IPS-15b (cell line): ENCODE data around the gene MORN2.
"Not testable (repeated sequence)": the region's sequence is repeated elsewhere in the genome, so short reads cannot be mapped to it uniquely, and the experiment has no call there.

Source experiments
- H3K27me3 ChIP-seq: one replicate; pipeline ENCODE4 v1.6.1; 2013; ENCODE audit warnings: low read length; ENCODE audit not compliant: control insufficient read depth, insufficient read depth
- H3K36me3 ChIP-seq: one replicate; pipeline ENCODE4 v1.6.1; 2013; ENCODE audit warnings: low read length; ENCODE audit not compliant: control insufficient read depth, insufficient read depth
- H3K4me1 ChIP-seq: one replicate; pipeline ENCODE4 v1.6.1; 2013; ENCODE audit warnings: mild to moderate bottlenecking, low read length; ENCODE audit not compliant: control insufficient read depth, insufficient read depth
- H3K4me3 ChIP-seq: one replicate; pipeline ENCODE4 v1.5.1; 2013; ENCODE audit warnings: low read depth, low read length
- H3K9ac ChIP-seq: one replicate; pipeline ENCODE4 v1.6.1; 2013; ENCODE audit warnings: low read depth, mild to moderate bottlenecking, low read length
- H3K9me3 ChIP-seq: one replicate; pipeline ENCODE4 v1.6.1; 2013; ENCODE audit warnings: mild to moderate bottlenecking, low read length; ENCODE audit not compliant: control insufficient read depth, insufficient read depth

MORN2 gene

GRCh38 chr2:38875576-38876367 is at the start of gene MORN2, which contains the start of gene DHX57:
MORN2 (plus strand) TSS chr2:38875976.
DHX57 (minus strand) TSS chr2:38875934; CDS start chr2:38868405, 7,529 bp downstream.
- Histone ChIP-seq H3K27me3 (no peaks in the 10 kb centered on the region), H3K4me1 (no peaks in the 10 kb centered on the region), H3K9me3 (no peaks in the 10 kb centered on the region), H3K9ac (peak within 1 kb of the TSS; percentile 79), H3K36me3 (peaks cover 3% of the 10 kb centered on the region), H3K4me3 (peak within 1 kb of the TSS; percentile 98)

DNA sequence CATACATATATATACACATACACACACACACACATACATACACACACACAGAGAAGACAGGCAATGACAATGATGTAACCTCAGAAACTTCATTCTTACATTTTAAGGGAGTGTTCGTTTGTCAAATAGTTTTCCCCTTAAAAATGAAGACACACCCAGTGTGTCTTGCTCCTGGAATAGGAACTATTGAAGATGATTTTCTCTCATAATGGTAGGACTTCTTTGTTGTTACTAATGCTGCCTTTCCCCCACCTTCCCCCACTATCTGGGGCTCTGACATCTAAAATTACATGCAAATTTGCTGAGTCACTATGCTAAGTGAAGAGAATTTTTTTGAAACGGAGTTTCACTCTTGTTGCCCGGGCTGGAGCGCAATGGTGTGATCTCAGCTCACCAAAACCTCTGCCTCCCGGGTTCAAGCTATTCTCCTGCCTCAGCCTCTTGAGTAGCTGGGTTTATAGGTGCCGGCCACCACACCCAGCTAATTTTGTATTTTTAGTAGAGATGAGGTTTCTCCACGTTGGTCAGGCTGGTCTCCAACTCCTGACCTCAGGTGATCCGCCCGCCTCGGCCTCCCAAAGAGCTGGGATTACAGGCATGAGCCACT is 48.1 kb upstream of the MORN2 start:
- not testable (repeated sequence) for H3K36me3 ChIP-seq, H3K9me3 ChIP-seq, H3K4me1 ChIP-seq, H3K9ac ChIP-seq, H3K27me3 ChIP-seq, H3K4me3 ChIP-seq

- Histone ChIP-seq H3K36me3 (peaks cover 8% of the 10 kb centered on the region), H3K4me3 (no peak overlapping the region)
Observed at GRCh38 chr2:38828460-38828859, 47.3 kb upstream of the MORN2 start.

DNA sequence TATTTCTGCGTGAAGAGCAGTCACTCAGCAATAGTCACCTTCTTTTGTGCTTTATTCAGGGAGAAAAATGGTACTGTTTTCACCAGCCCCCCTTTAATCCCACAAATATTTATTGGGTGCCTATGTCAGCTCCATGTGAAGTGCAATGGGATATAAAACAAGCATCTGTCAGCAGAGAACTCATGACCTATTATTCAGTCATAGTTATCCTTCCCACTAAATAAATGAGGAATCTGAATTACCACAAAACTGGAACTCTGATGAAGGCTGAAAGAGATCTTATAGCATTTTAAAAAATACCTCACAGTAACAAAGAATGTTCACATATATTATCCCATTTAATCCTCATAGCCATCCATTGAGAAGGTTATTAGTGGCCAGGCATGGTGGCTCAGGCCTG is 45.8 kb upstream of the MORN2 start:
- Histone ChIP-seq H3K4me1 (peaks cover 2% of the 10 kb centered on the region), H3K36me3 (peaks cover 8% of the 10 kb centered on the region), H3K4me3 (no peak overlapping the region), H3K9me3 (no peaks in the 10 kb centered on the region), H3K27me3 (no peaks in the 10 kb centered on the region), H3K9ac (no peak overlapping the region)

More at GRCh38 chr2:38828460-38828859, 47.3 kb upstream of the MORN2 start:
- Histone ChIP-seq H3K4me1 (peaks cover 2% of the 10 kb centered on the region), H3K9me3 (no peaks in the 10 kb centered on the region), H3K9ac (no peak overlapping the region), H3K27me3 (no peaks in the 10 kb centered on the region)

- no peak overlapping the region for H3K9ac ChIP-seq
- peaks cover 2% of the 10 kb centered on the region for H3K4me1 ChIP-seq
- no peak overlapping the region for H3K4me3 ChIP-seq
- H3K27me3 ChIP-seq = no peaks in the 10 kb centered on the region
- H3K36me3 ChIP-seq = peaks cover 5% of the 10 kb centered on the region
- H3K9me3 ChIP-seq = no peaks in the 10 kb centered on the region
Observed at GRCh38 chr2:38830526-38831159, 45.1 kb upstream of the MORN2 start.

DNA sequence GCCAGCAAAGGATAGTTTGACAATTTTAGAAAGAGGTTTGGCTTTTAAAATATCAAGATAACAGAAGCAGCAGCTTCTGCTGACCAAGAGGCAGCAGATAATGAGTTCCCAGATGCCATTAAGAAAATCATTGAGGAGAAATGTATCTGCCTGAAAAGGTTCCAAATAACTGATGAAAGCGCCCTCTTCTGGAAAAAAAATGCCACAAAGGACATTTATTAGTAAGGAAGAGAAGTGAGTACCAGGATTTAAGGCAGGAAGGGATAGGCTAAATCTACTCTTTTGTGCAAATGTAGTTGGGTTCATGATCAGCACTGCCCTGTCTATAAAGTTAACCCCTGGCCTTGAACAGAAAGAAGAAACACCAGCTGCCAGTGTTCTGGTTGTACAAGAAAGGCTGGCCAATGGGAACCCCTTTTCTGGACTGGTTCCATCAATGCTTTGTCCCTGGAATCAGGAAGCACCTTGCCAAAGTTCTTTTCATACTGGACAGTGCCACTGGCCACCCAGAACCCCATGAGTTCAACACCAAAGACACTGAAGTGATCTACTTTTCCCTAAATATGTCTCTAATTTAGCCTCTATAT is 40.7 kb upstream of the MORN2 start:
- H3K4me1 ChIP-seq = no peaks in the 10 kb centered on the region
- peaks cover 5% of the 10 kb centered on the region for H3K36me3 ChIP-seq
- H3K9ac ChIP-seq = no peak overlapping the region
- H3K9me3 ChIP-seq = no peaks in the 10 kb centered on the region
- no peaks in the 10 kb centered on the region for H3K27me3 ChIP-seq
- H3K4me3 ChIP-seq = no peak overlapping the region

- Histone ChIP-seq H3K9me3 (no peaks in the 10 kb centered on the region), H3K9ac (no peak overlapping the region), H3K36me3 (peaks cover 2% of the 10 kb centered on the region)
Observed at GRCh38 chr2:38835990-38836389, 39.8 kb upstream of the MORN2 start.

GRCh38 chr2:38836791-38837190 is 39.0 kb upstream of the MORN2 start:
- H3K4me1 ChIP-seq = no peaks in the 10 kb centered on the region
- H3K9me3 ChIP-seq = no peaks in the 10 kb centered on the region
- no peaks in the 10 kb centered on the region for H3K27me3 ChIP-seq
- no peak overlapping the region for H3K4me3 ChIP-seq
- no peak overlapping the region for H3K9ac ChIP-seq
- peaks cover 2% of the 10 kb centered on the region for H3K36me3 ChIP-seq

More at GRCh38 chr2:38835990-38836389, 39.8 kb upstream of the MORN2 start:
- no peak overlapping the region for H3K4me3 ChIP-seq
- no peaks in the 10 kb centered on the region for H3K4me1 ChIP-seq
- H3K27me3 ChIP-seq = no peaks in the 10 kb centered on the region

GRCh38 chr2:38850045-38850444 is 25.7 kb upstream of the MORN2 start:
- H3K9ac ChIP-seq = no peak overlapping the region
- no peaks in the 10 kb centered on the region for H3K9me3 ChIP-seq
- H3K27me3 ChIP-seq = no peaks in the 10 kb centered on the region
- H3K36me3 ChIP-seq = peaks cover 7% of the 10 kb centered on the region
- no peak overlapping the region for H3K4me3 ChIP-seq
- H3K4me1 ChIP-seq = no peaks in the 10 kb centered on the region

- no peak overlapping the region for H3K9ac ChIP-seq
- no peaks in the 10 kb centered on the region for H3K27me3 ChIP-seq
- no peak overlapping the region for H3K4me3 ChIP-seq
- no peaks in the 10 kb centered on the region for H3K4me1 ChIP-seq
- peaks cover 10% of the 10 kb centered on the region for H3K36me3 ChIP-seq
- H3K9me3 ChIP-seq = no peaks in the 10 kb centered on the region
Observed at GRCh38 chr2:38856165-38856564, 19.6 kb upstream of the MORN2 start.

DNA sequence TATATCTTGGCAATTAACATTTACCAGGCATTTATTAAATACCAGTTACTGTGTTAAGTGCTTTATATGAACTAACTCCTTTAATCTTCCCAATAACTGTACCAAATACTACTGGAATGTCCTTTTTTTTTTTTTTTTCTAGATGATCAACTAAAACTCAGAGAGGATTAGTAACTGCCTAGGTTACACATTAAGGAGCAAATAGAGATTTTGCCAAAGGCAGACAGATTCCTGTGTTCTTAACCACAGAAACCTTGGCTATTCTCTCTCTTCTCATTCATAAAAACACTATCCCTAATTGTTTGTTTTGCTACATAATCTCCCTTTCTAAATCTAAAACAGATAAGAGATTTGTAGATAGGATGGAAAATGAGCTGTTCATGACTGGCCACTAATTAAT is 13.3 kb upstream of the MORN2 start:
- H3K9ac ChIP-seq = no peak overlapping the region
- H3K4me1 ChIP-seq = no peaks in the 10 kb centered on the region
- no peak overlapping the region for H3K4me3 ChIP-seq
- no peaks in the 10 kb centered on the region for H3K27me3 ChIP-seq
- peaks cover 15% of the 10 kb centered on the region for H3K36me3 ChIP-seq
- H3K9me3 ChIP-seq = no peaks in the 10 kb centered on the region
